Activated T-cell treated with anti-CD3 and anti-CD28 coated beads for 48 hours (primary cell): ENCODE results near the gene ACKR3.

ENCODE experiments used
- DNase-seq: peaks from one replicate; pipeline ENCODE4 v3.0.0-alpha.2; 2020; ENCODE audit warnings: low read depth

ACKR3 gene

GRCh38 chr2:236612737-236613136, 43.1 kb downstream of the ACKR3 start:
- no peak for DNase-seq

DNA sequence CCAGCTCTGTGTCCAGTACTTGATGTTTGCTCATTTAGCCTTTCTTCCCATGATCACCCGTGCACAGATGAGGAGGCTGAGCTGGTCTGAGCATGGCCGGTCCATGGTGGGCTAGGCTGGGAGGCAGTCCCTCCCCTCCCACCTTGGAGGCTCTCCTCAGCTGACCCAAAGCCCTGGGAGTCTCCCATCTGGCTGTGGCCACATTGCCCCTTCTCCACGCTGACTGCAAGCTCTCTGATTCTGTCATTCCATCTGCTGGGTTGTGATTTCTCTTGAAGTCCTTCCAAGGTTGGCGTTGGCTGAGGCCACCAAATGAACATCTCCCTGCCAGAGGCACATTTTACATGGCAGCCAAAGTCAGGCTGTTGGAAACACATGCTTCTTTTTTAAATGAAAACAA, 44.0 kb downstream of the ACKR3 start:
- DNase-seq, result no peak

DNA sequence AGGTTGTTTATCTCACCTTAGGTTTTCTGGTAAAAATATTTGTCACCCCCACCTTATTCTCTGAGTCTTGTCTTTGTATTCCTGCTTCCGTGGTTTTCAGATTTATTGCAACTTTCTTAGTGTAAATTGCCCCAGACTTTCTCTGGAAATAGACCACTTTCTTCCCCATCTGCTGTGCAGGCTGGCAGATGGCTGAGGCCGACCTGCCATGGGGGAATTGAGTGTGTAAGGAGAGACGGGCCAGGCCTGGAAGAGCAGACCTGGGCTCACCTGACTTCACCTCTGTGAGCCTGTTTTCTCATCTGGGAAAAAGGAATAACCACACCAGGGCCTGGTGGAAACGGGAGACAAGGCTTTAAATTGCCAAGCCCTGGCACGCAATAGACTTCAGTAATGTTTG, 44.9 kb downstream of the ACKR3 start:
- DNase-seq, result no peak

DNA sequence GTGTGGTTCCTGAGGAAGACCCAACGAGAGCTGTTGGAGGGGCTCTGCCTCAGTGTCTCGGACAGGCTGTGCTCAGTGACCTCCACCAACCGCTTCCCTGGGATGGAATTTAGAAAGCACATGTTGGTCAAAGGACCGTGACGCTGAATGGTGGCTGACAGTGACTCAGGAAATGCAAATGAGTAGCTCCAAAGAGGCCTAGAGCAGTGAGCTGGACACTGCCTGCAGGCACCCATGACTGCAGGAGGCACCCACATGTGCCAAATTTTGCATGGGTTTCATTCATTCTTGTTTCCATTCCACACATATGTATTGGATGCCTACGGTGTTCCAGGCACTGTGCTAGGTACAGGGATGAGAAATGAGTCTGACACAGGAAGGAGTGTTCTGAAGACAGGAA, 46.4 kb downstream of the ACKR3 start:
- DNase-seq, result no peak

- DNase-seq, result no peak
Observed at GRCh38 chr2:236616624-236617023, 47.0 kb downstream of the ACKR3 start.

GRCh38 chr2:236617221-236617737, 47.7 kb downstream of the ACKR3 start:
- DNase-seq, result no peak

- no peak for DNase-seq
Observed at GRCh38 chr2:236617796-236618195, 48.2 kb downstream of the ACKR3 start.

GRCh38 chr2:236618370-236618769, 48.7 kb downstream of the ACKR3 start:
- DNase-seq, result no peak

DNA sequence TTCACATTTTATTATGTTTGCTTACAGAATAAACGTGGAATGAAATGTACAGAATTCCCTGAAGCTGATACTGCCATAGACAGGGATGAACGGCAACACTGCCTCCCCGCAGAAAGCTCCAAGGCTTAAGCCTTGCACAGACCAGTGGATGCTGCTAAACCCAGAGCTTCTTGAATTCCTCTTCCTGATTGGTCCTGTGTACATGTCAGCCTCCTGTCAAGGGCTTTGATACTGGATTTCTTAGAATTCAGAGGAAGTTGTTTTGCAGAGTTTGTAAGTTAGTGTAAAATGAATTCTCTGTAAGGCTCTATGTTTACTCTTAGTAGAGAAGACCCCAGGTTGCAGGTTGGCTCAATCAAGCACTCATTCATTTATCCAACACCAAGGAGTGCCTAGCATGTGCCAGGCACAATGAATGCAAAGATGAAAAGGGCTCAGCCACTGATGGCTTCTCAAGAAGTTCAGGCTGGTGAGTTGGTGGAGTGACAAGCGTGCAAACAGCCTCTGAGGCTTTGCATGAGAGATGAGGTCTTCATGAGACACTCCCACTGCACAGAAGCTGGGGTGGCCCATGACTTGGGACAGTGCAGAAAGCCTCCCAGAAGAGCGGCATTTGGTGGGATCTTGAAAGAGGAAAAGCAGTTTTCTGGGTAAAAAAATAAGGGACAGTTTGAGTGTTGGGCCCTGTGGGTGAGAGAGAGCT, 50.4 kb downstream of the ACKR3 start:
- no peak for DNase-seq

- no peak for DNase-seq
Observed at GRCh38 chr2:236621786-236622185, 52.2 kb downstream of the ACKR3 start.

- DNase-seq, result no peak
Observed at GRCh38 chr2:236622201-236622600, 52.6 kb downstream of the ACKR3 start.

DNA sequence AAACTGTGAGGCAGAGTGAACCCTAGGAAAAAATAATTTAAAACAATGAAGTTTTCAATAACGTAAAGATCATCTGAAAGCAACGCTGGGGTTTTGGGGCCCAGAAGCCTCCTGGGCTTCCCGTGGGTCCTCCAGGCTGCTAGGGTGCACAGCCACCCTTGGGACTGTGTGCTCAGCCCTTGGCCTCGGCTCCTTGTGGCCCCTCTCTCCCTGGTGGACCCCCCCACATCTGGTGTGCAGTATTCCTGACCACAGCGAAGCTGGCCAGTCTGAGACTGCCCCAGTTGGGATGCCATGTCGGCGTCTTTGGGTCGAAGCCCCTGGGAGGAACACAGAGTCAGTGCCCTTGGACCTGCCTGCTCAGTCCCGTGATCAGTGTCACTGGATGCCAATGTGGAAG, 53.0 kb downstream of the ACKR3 start:
- no peak for DNase-seq

GRCh38 chr2:236623816-236624215, 54.2 kb downstream of the ACKR3 start:
- no peak for DNase-seq

DNA sequence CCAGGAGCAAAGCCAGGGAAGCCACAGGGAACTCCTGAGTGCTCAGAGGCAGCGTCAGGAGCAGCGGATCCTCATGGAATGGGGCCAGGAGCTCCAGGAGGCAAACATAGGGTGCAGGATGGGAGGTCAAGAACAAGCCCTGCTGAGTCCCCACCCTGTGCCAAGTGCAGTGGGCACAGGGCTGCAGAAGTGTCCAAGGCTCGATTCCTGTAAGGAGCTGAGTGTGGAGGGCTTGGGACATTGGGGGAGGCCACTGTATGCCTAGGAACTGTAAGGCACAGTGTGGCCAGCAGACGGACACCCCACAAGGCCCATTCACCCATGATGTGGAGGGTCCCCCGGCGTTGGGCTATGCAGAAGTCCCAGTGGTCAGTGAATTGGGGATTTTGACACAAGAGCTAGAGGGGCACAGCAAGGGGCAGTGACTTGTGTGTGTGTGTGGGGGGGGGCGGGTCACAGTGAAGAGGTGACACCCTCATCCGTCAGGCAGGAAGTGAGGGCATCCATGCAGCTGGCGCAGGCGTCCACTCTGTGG, 55.6 kb downstream of the ACKR3 start:
- no peak for DNase-seq

- DNase-seq, result no peak
Observed at GRCh38 chr2:236626391-236627150, 56.9 kb downstream of the ACKR3 start.

GRCh38 chr2:236627193-236627592, 57.6 kb downstream of the ACKR3 start:
- DNase-seq, result no peak

DNA sequence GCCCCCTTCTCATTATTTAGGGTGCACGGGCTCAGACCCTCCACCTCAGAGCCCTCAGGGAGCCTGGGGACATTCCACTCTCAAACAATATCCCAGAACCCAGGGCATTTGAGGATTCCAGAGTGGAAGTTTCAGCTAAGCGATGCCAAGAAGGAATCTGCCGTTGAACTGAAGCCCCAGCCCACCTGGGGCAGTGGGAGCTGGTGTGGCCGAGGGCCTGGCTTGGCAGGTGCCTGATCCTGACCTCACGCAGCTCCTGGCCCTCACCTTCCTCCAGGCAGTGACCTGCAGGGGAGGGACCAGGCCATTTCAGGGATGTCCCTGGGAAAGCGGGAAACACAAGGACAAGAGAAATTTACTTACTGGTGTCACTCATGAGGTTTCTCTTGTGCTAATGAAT, 58.2 kb downstream of the ACKR3 start:
- no peak for DNase-seq

DNA sequence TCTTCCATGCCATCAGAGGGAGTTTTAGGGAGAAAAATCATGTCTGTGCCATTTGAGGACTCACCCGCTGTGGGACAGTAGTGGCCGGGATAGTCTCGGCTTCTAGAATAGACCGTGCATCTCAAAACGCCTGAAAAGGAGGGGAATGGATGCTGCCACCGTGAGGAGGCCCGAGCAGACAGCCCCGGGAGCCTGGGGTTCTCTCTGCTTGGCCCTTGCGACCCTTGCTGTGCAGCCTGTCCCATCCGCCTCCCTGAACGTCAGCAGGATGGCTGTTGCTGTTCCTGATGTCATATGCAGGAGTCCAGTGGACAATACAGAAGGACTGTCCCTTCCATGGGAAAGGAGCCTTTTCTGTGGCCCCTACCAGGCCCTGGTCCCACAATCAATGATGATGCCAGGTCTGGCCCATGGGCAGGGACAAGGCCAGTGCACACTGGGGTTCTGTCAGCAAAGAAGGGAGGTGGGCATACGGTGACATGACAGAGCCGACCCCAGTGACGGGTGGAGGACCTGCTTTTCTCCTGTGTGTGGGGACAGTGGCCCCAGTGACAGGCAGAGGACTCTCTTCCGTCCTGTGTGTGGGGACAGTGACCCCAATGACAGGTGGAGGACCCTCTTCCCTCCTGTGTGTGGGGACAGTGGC, 58.8 kb downstream of the ACKR3 start:
- DNase-seq, result no peak

- DNase-seq, result no peak
Observed at GRCh38 chr2:236628981-236629605, 59.5 kb downstream of the ACKR3 start.

DNA sequence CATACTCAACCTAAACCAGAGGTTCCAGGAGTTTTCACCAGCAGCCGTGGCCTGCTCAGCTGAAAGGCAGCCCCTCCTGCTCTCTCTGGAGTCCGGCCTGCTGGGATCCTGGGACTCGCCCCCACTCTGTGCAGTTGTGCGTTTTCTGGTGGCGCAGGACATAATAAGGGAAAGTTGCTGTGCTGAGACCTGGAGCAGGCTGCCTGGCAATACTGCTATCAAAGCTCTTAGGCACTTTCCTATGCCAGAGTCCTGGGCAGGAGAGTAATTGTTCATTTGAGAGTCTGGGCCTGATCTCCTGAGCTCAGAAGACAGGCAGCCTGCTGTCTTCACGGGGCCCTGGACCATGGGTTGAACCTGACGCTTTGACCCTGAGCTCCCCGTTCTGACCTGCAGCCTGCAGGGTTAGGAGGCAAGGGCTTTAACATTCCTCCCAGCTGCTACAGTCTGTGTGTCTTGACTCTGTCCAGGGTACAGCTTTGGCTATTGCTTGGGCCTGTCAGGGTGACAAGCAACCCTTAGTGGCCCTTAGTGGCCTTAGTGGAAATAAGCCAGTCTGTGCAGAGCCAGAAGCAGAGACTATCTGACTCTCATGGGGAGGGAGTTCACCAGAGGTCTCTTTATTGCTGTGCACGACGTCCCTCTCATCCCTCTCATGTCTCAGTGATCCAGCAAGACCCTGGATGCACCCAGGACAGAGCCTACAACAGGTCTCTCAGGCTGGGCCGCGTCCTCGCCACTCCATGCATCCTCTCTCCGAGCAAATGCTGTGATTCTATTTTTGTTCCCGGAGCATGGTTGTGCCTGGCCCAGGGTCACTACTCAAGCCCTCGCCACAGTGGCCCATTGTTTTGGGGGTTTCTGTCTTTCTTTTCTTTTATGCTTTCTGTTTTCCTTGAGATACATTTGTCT, 60.6 kb downstream of the ACKR3 start:
- no peak for DNase-seq

DNA sequence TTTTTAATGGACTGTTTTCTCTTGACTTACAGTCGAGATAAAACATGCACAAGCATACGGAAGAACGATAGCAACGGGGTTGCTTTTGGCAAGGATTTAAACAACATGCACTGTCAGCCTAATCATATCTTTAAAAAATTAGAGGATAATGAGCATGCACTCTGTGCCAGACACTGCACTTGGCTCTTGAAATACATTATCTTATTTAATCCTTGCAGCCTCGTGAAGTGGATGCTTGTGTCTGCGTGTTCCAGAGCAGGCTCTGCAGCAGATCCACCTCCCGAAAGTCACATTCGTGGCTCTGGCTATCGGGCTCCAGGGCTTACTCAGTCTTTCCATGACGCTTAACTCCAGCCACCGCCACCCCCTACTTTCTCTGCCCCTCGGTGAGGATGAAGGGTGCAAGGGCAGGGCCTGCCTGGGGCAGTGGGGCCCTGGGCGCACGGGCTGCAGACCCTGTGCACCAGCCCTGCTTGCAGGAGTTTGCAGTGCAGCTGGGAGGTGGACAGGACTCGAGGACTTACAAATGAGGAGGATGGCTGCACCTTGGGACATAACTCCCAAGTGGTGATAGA, 61.7 kb downstream of the ACKR3 start:
- no peak for DNase-seq
